Small intestine (tissue), 7 donors: ENCODE measurements around the gene SYNE2. TPM values are rescaled to one million over a fixed set of nuclear protein-coding genes. Genes with fewer than 3 reads are reported as not detected.

ENCODE experiments used
- DNase-seq, 2 donors: peaks; one replicate each; pipeline versions ENCODE4 v3.0.0 to v3.0.0-alpha.2; 2013
- FAIRE-seq: peaks from 2 replicates; lab custom pipeline; 2012; peaks lifted over from hg19 to GRCh38; lab: Jason Lieb, UNC
- H3K27ac ChIP-seq, 3 donors: one replicate each; pipeline ENCODE4 v1.5.1; 2013; ENCODE audit warnings: low read length in 2 of 3, mild to moderate bottlenecking in 2 of 3, control low read depth in 1 of 3, inconsistent platforms in 1 of 3, low read depth in 1 of 3, moderate library complexity in 1 of 3
- H3K27me3 ChIP-seq, 3 donors: one replicate each; pipeline ENCODE4 v1.6.1; 2013; ENCODE audit warnings: low read length in 3 of 3, inconsistent platforms in 1 of 3; ENCODE audit not compliant: control insufficient read depth in 3 of 3, insufficient read depth in 3 of 3
- H3K36me3 ChIP-seq, 3 donors: one replicate each; pipeline ENCODE4 v1.6.1; 2013; ENCODE audit warnings: low read length in 3 of 3, inconsistent platforms in 1 of 3, low read depth in 1 of 3, mild to moderate bottlenecking in 1 of 3, moderate library complexity in 1 of 3; ENCODE audit not compliant: control insufficient read depth in 3 of 3, insufficient read depth in 2 of 3
- H3K4me1 ChIP-seq, 3 donors: one replicate each; pipeline ENCODE4 v1.6.1; 2013; ENCODE audit warnings: low read length in 2 of 3, inconsistent platforms in 1 of 3, low read depth in 1 of 3, mild to moderate bottlenecking in 1 of 3, moderate library complexity in 1 of 3; ENCODE audit not compliant: control insufficient read depth in 3 of 3, insufficient read depth in 2 of 3
- H3K4me3 ChIP-seq, 3 donors: one replicate each; pipeline ENCODE4 v1.5.1; 2013; ENCODE audit warnings: low read length in 3 of 3, control low read depth in 1 of 3, inconsistent platforms in 1 of 3, low read depth in 1 of 3, mild to moderate bottlenecking in 1 of 3, moderate library complexity in 1 of 3
- H3K9me3 ChIP-seq, 2 donors: one replicate each; pipeline ENCODE4 v1.6.1; 2013; ENCODE audit warnings: low read depth in 1 of 2, low read length in 1 of 2; ENCODE audit not compliant: control insufficient read depth in 2 of 2, insufficient read depth in 1 of 2
- WGBS, 3 donors: extraction: QIAGEN DNeasy Blood & Tissue Kit; methylation state at CpG; one replicate each; pipeline ENCODE4 v1.1.7; 2013; 5-methylcytosine and 5-hydroxymethylcytosine counted together
- polyA plus RNA-seq, 4 donors: library from polyadenylated mRNA; stranded (reverse) in 3 of 4; unstranded in 1 of 4; fragments of 200-250 nt in 3 of 4; fragments of 120-200 nt in 1 of 4; gene quantifications; one replicate each; pipeline versions ENCODE4 v1.2.1 to v1.2.3, GENCODE V29; 2013
- donor health status: healthy with polysubstance abuse.
- donor health status: control.
- donor health status: control.
- donor health status: Bipolar disorder and iron deficiency.
- donor health status: healthy.

SYNE2 gene
- polyA plus RNA-seq, 4 donors, result 13.8 to 47.4 (median 32.9) TPM

DNA sequence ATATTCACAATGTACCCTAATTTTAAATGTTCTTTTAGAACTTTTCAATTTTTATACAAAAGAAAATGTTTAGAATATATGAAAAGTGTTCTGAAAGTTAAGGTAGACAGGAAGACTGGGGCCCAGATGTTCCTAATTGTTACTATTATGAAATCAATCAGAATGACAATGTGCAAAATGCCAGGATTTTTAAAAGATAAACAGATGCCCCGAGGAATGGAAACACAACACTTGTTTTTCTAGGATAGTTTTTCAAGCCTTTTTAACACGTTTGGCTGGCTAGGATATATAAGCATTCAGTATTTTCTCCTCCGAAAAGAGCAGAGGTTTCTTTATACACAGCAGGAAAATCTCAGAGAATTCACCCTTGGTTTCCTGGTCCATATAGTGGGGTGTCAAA is 334.5 kb downstream of the SYNE2 start:
- WGBS, 3 donors, result 62 to 80% (median 76%) methylated on average over 3 of the region's 3 CpGs
- peaks cover 0 to 14% of the 10 kb centered on the region in 2 donors for H3K9me3 ChIP-seq
- peaks cover 3 to 41% (median 20%) of the 10 kb centered on the region in 3 donors for H3K36me3 ChIP-seq
- no peaks in the 10 kb centered on the region for H3K27me3 ChIP-seq
- no peak for FAIRE-seq
- no peaks in the 10 kb centered on the region for H3K4me1 ChIP-seq
- H3K27ac ChIP-seq, result no peak overlapping the region
- no peak overlapping the region for H3K4me3 ChIP-seq
- no peak for DNase-seq

DNA sequence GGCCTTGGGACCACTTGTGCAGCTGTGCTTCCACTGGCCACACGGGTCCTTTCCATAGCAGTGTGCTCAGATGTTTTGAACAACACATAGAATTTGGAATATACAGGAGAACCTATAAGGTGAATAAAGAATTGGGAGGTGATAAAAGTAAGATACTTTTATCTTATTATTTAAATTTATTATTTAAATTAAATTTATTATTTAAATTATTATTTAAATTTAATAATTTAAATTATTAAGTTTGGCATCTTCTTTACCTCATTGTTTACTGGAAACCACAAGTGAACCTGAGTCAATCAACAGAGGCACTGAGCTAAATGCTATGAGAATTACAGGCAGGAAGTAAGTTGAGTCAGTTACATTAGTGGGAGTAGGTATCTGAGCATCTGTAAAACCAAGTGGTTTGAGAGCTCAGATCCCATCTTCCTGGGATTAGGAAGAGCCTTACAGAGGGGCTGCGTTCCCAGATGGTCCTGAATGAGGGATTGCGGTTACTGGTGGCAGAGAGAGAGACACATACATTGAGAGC is 338.2 kb downstream of the SYNE2 start:
- Histone ChIP-seq H3K36me3 (peaks cover 3 to 38% (median 17%) of the 10 kb centered on the region in 3 donors), H3K9me3 (no peaks in the 10 kb centered on the region), H3K4me1 (peaks cover 0 to 8% (median 0%) of the 10 kb centered on the region in 3 donors), H3K4me3 (no peak overlapping the region), H3K27ac (no peak overlapping the region), H3K27me3 (no peaks in the 10 kb centered on the region)
- DNase-seq (no peak), FAIRE-seq (no peak)
- 95 to 97% (median 96%) methylated on average over 3 of the region's 3 CpGs for WGBS, 3 donors

DNA sequence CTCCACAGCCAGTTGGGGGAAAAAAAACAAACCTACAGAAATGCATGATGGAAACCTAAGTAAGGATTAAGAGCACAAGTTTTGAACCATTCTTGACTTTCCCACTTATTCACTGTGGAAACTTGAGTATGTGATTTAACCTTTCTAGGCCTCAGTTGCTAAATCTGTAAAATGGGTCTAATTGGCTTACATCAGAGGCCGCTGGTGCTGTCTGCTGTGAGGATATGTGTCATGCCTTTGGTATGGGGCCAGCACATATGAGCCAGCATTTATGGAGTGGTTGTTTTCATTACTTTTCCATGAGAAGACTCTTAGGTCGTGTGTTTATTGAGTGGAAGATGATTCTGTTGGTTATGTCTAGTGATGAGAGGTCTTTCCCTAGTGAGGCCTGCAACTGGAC is 339.0 kb downstream of the SYNE2 start:
- Histone ChIP-seq H3K36me3 (peaks cover 3 to 31% (median 11%) of the 10 kb centered on the region in 3 donors), H3K27ac (no peak overlapping the region), H3K27me3 (no peaks in the 10 kb centered on the region), H3K4me1 (peaks cover 0 to 14% (median 0%) of the 10 kb centered on the region in 3 donors), H3K9me3 (no peaks in the 10 kb centered on the region), H3K4me3 (no peak overlapping the region)
- FAIRE-seq, result no peak
- WGBS, 3 donors, result 67 to 80% (median 77%) methylated on average over 2 of the region's 2 CpGs
- no peak for DNase-seq

DNA sequence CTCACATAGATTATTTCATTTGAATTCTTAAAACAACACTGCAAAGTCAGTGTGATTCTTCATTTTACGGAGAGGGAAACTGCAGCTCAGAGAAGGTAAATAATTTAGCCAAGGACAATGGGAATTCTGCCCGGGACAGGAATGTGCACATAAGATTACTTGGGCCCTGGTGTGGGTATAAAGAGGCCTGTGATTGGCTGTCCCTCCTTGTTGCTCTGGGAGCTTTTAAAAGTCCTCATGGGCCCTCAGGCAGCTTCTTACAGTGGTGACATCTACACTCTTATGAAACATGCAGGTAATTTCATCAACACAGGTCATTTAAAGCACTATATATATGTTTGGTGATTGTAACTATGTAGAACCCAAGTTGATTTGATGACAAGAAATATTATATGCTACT is 341.0 kb downstream of the SYNE2 start:
- Histone ChIP-seq H3K36me3 (peaks cover 3 to 31% (median 6%) of the 10 kb centered on the region in 3 donors), H3K4me1 (peaks cover 0 to 19% (median 0%) of the 10 kb centered on the region in 3 donors), H3K9me3 (no peaks in the 10 kb centered on the region), H3K27me3 (no peaks in the 10 kb centered on the region), H3K4me3 (no peak overlapping the region), H3K27ac (no peak overlapping the region)
- FAIRE-seq (no peak), DNase-seq (no peak)
- 88 to 95% (median 89%) methylated on average over 2 of the region's 2 CpGs for WGBS, 3 donors

DNA sequence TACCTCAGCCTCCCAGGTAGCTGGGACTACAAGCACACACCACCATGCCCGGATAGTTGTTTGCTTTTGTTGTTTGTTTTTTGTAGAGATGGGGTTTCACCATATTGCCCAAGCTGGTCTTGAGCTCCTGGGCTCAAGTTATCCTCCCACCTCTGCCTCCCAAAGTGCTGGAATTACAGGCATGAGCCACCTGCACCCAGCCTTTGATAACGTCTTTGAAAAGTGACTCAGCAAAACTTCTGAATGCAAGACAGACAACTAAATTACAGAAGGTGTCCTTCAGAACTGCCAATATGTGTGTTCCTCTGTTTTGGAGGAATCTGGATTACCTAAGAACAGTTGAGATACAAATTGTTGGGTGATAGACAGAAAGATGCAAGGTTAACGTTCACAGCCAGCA is 341.6 kb downstream of the SYNE2 start:
- no peak overlapping the region for H3K4me3 ChIP-seq
- peaks cover 3 to 27% (median 4%) of the 10 kb centered on the region in 3 donors for H3K36me3 ChIP-seq
- no peaks in the 10 kb centered on the region for H3K27me3 ChIP-seq
- no peak for DNase-seq
- H3K27ac ChIP-seq, result no peak overlapping the region
- 47 to 71% (median 58%) methylated on average over 3 of the region's 3 CpGs for WGBS, 3 donors
- no peaks in the 10 kb centered on the region for H3K9me3 ChIP-seq
- peaks cover 0 to 19% (median 0%) of the 10 kb centered on the region in 3 donors for H3K4me1 ChIP-seq
- FAIRE-seq, result no peak

DNA sequence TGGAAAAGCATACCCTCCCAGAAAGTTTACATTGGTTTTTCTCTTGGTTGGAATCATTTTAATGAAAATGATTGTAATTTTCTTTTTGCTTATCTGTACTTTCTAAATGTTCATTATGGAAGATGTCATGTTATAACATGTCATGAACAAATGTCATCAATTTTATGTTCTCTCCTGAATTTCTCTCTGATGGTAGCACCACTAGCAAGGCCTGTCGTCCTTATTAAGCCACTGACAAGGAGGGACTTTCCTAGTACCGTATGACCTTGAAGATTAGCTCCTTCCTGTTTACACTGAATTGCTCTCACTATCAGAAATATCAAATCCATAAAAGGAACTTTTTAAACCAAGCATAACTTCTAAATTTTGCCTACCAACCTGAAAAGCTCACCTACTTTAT is 342.4 kb downstream of the SYNE2 start:
- Histone ChIP-seq H3K36me3 (peaks cover 3 to 24% (median 4%) of the 10 kb centered on the region in 3 donors), H3K27me3 (no peaks in the 10 kb centered on the region), H3K4me3 (no peak overlapping the region), H3K27ac (peak overlapping the region in 1 of 3 donors; percentile 52), H3K4me1 (peaks cover 0 to 24% (median 0%) of the 10 kb centered on the region in 3 donors), H3K9me3 (no peaks in the 10 kb centered on the region)
- DNase-seq, result peak in 1 of 2 donors; percentile 21
- no peak for FAIRE-seq
- 11 to 25% (median 15%) methylated on average over 2 of the region's 2 CpGs for WGBS, 3 donors

DNA sequence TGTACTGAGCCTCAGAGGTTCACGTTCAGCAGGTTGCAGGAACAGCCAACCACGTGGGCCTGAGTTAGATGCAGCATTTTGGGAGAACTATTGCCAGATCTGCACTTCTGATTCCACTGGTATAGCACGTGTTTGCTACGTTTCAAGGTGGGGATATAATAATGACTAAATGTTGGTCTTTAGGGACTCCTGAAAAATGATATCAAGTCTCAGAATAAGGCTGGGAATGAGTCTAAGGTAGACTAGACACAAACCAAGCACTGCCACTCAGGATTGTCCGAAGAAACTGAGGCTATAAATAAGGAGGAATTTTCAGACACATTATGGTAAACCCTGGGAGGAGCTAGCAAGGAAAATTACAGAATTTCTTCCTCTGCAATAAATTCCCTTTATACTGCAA is 343.3 kb downstream of the SYNE2 start:
- no peak for FAIRE-seq
- H3K9me3 ChIP-seq, result no peaks in the 10 kb centered on the region
- WGBS, 3 donors, result 81 to 85% (median 81%) methylated on average over 5 of the region's 5 CpGs
- peak overlapping the region in 1 of 3 donors; percentile 52 for H3K27ac ChIP-seq
- DNase-seq, result no peak
- peaks cover 0 to 32% (median 0%) of the 10 kb centered on the region in 3 donors for H3K4me1 ChIP-seq
- no peak overlapping the region for H3K4me3 ChIP-seq
- no peaks in the 10 kb centered on the region for H3K27me3 ChIP-seq
- peaks cover 0 to 20% (median 3%) of the 10 kb centered on the region in 3 donors for H3K36me3 ChIP-seq

DNA sequence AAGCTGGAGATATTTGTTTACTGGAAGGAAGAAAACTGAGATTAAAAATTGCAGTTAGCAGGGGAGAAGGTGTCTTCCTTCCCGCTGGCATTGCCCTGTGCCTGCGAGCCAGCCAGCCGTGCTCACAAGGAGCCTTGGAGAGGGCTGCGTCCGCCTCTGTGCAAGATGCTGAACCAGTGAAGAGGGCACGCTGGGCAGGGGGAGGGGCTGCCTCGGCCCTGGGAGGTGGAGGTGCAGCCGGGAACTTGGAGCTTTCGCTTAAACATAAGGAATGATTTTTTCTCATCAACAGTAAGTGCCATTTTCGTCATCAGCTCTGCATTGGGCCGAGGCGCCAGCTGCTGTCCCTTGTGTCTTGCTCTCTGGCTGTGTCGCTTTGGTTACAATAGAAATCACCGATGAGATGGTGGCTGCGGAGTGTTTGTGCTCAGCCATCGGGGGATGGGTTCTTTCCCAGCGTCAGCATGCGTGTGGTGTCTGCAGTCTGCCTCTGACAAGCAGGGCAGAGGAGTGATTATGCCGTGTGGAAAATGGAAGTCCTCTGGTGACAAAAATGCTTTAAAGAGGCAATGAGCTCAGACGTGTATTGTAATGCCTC is 344.1 kb downstream of the SYNE2 start:
- H3K4me3 ChIP-seq, result peak overlapping the region in 1 of 3 donors; percentile 46
- 32 to 79% (median 73%) methylated on average over 20 of the region's 20 CpGs for whole genome bisulfite sequencing, 3 donors
- H3K9me3 ChIP-seq, result no peaks in the 10 kb centered on the region
- peak overlapping the region in 2 of 3 donors; percentile 18 to 36 for H3K27ac ChIP-seq
- no peak for FAIRE-seq
- H3K36me3 ChIP-seq, result peaks cover 0 to 20% (median 3%) of the 10 kb centered on the region in 3 donors
- peak in 1 of 2 donors; percentile 75 for DNase-seq
- H3K27me3 ChIP-seq, result no peaks in the 10 kb centered on the region
- peaks cover 0 to 41% (median 0%) of the 10 kb centered on the region in 3 donors for H3K4me1 ChIP-seq
